Esophagus mucosa (tissue), 1 donor: ENCODE measurements around the gene DCAF7. TPM values are rescaled to one million over a fixed set of nuclear protein-coding genes. Genes with fewer than 3 reads are reported as not detected.

Experiments
- ATAC-seq: fragments of 200-7000 bp; cut with Tn5 transposase; one replicate; pipeline ENCODE4 v1.9.1; 2020
- total RNA-seq: library from RNA; stranded (reverse); gene quantifications from one replicate; pipeline ENCODE4 v1.2.4, GENCODE V29; 2023
- donor health status: DM: yes; HTN: yes; CAD: no.

Gene DCAF7
- total RNA-seq, 1 donor from 2014 or later: 38.4 TPM

DNA sequence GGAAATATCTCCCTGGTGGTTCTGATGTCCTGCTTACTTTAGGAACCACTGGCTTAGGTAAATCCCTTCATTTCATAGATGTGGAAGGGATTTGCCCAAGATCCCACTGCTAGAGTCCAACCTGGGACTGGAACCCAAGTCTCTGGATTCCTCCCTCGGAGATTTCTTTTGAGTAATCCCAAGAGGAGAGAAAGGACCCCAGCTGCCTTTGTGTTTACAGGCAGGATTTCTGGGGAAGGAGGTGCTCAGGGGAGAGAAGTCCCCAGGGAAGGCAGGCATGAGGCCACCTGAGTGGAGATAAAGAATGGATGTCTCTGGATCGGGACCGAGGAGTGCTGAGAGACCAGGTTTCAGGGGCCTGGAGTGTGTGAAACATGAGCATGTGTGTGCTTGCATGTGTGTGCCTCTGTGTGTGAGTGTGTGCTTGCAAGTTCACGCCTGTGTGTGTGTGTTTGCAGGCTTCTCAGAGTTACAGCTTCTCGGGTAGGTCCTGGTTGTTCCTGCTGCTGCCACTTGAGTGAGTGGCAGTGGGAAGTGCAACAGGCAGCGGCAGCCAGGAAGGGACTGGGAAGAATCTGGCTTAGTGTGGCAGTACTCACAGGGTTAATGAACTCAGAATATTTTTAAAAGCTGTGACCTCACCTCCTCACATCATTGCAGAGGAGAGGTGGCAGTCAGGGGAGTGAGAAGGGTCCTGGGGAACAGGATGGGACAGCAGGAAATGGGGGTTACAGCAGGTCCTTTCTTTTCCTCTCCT is 24.9 kb upstream of the DCAF7 start:
- ATAC-seq: no peak

GRCh38 chr17:63526861-63527260 is 23.4 kb upstream of the DCAF7 start:
- no peak for ATAC-seq

- no peak for ATAC-seq
These were observed 22.1 kb upstream of the DCAF7 start for GRCh38 chr17:63528183-63528582.

DNA sequence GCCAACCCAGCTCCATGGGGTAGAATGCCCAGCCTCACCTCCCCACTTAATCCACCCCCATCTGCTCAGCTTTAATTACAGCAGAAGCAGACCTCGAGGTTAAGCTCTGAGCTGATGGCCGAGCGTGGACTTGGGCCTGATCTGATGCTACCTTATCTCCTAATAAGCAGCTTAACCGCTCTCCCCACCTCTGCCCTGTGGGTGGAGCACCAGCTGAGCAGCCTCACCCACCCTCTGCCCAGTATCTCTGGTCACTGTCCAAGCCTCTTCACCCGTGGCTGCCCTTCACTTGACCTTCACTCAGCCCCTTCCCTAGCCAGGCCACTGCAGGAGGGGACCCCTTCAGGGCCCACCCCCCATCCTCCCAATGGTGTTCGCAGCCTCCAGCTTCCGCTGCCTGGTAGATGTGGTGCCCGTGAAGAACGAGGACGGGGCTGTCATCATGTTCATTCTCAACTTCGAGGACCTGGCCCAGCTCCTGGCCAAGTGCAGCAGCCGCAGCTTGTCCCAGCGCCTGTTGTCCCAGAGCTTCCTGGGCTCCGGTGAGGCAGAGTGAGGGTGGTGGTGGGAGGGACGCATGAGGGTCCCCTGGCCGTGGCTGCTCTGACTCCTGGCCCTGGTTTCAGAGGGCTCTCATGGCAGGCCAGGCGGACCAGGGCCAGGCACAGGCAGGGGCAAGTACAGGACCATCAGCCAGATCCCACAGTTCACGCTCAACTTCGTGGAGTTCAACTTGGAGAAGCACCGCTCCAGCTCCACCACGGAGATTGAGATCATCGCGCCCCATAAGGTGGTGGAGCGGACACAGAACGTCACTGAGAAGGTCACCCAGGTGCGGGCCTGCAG is 20.3 kb upstream of the DCAF7 start:
- ATAC-seq: no peak

DNA sequence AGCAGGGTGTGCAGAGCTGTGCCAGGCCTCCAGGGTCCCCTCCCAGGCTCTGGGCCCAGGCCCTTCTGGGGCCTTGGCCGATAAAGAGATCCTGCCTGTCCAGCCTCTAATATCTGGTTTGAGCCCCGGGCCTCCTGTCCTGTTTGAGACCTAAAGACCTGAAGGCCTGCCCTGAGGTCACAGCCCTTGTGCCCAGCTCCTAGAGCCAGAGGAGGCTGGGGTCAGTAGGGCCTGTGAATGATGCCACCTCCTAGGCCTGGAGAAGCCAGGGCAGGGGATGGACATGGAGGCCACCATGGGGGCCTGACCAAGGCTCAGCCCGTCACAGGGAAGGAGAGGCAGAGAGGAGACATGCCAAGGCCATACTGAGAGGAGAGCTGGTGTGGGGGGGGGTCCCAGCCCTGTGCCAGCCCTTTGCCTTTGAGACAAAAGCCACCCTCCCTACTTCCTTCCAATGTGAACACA is 19.7 kb upstream of the DCAF7 start:
- no peak for ATAC-seq

GRCh38 chr17:63531022-63531965 is 19.0 kb upstream of the DCAF7 start:
- ATAC-seq: no peak

DNA sequence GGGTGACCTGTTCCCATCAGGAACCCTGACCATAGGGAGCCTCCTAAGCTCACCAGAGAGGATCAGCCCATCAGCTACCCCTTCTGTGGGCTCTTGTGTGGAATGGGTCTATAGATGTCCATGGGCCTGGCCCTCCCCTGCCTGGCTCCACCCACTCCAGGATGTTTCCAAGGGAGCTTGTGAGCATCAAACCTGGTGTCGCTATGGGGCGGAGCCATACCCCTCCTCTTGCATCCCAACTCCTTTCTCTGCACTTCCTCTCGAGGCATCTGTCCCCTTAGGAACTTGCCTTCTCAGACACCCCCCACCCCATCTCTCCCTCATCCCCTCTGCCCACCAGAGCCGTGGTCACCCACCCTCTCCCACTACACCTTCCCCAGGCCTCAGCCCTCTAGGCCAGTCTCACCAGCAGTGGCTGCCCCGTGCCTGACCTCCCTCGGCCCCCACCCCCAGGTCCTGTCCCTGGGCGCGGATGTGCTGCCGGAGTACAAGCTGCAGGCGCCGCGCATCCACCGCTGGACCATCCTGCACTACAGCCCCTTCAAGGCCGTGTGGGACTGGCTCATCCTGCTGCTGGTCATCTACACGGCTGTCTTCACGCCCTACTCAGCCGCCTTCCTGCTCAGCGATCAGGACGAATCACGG is 16.7 kb upstream of the DCAF7 start:
- ATAC-seq: no peak

DNA sequence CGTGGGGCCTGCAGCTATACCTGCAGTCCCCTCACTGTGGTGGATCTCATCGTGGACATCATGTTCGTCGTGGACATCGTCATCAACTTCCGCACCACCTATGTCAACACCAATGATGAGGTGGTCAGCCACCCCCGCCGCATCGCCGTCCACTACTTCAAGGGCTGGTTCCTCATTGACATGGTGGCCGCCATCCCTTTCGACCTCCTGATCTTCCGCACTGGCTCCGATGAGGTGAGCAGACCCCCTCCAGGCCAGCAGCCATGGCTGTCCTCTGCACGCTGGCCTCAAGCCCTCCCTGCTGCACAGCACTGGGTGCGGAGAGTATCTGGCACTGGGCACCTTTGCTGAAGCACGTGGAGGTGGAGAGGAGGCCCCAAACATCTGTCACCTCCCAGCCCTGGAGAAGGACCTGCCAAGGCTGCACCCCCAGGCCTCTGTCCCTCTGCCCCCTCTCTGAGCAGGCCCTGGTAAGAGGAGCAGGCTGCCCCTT is 16.2 kb upstream of the DCAF7 start:
- no peak for ATAC-seq

DNA sequence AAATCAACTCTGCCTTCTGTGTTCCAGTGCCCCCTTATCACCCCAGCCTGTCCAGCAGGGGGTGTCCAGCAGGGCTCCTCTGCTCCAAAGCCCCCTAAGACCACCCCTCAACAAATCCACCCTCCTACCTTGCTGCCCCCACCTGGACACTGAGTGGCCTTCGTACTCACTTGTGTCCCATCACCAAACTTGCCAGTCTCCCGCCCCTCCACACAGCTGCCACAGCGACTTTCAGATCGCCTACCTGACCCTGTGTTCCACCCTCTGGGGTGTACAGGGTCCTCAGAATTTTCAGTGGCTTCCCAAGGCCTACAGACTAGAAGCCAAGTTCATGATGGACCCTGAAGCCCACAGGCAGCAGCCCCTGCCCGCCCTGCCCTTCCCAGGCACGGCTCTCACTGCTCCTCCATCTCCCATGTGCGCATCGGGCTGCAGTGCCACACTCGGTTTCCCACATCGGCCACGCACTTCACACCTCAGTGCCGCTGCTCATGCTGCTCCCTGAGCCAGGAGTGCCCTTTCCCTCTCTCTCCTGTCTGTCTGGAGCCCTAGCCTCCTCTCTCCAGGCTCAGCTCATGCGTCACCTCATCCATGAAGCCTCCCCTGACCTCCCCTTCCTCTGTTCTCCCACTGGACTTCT is 15.3 kb upstream of the DCAF7 start:
- no peak for ATAC-seq

DNA sequence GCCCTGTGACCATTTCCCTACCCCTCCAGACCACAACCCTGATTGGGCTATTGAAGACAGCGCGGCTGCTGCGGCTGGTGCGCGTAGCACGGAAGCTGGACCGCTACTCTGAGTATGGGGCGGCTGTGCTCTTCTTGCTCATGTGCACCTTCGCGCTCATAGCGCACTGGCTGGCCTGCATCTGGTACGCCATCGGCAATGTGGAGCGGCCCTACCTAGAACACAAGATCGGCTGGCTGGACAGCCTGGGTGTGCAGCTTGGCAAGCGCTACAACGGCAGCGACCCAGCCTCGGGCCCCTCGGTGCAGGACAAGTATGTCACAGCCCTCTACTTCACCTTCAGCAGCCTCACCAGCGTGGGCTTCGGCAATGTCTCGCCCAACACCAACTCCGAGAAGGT is 14.6 kb upstream of the DCAF7 start:
- ATAC-seq: no peak

GRCh38 chr17:63537001-63537400 is 13.3 kb upstream of the DCAF7 start:
- no peak for ATAC-seq

DNA sequence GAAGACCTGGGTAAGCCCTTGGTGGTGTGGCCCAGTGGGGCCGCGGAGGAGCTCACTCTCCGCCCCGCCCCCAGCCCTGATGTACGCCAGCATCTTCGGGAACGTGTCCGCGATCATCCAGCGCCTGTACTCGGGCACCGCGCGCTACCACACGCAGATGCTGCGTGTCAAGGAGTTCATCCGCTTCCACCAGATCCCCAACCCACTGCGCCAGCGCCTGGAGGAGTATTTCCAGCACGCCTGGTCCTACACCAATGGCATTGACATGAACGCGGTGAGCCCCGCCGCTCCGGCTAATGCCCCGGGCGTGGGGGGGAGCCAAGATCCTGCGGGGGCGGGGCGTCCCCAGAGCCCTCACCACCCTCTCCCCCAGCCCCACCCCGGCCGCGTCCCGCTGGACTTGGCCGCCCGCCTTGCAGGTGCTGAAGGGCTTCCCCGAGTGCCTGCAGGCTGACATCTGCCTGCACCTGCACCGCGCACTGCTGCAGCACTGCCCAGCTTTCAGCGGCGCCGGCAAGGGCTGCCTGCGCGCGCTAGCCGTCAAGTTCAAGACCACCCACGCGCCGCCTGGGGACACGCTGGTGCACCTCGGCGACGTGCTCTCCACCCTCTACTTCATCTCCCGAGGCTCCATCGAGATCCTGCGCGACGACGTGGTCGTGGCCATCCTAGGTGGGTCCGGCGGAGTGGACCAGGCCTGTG is 12.1 kb upstream of the DCAF7 start:
- ATAC-seq: peak; percentile 20

DNA sequence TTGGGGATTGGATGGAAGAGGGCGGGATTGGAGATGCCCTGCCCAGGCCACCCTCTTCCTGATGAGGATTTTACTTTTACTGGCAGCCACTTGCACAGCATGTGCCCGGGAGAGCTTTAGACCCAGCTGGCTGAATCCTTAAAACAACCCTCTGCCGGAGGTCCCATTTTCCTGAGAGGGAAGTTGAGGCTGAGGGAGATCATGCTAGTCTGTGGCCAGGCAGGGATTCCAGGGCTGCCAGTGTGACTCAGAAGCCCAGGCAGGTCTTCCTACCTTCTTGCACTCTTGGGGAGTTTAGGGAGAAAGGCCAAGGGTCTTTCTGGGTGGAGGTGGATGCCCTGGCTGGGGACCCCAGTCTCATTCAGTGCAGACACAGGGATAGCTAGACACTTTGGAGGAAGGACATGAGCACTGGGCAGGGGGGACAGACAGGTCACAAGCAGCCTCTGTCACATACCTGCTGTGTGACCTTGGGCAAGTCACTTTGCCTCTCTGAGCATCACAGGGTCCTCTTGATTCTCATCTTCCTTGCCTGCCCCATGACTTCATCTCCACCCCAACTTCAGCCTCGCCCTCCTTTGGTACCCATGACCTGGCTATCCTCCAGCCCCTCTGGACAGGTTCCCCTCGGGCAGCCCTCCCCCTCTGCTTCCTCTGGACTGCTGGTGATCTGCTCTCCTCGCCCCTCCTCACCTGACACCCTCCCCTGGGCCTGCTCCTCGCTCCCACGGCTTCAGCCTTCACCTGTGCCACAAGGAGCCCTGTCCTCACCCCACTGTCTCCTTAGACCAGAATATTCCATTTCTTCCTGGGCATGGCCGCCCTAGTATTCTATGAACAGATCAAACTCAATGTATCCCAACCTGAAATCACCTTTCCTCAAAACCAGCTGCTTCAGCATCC is 11.3 kb upstream of the DCAF7 start:
- no peak for ATAC-seq

DNA sequence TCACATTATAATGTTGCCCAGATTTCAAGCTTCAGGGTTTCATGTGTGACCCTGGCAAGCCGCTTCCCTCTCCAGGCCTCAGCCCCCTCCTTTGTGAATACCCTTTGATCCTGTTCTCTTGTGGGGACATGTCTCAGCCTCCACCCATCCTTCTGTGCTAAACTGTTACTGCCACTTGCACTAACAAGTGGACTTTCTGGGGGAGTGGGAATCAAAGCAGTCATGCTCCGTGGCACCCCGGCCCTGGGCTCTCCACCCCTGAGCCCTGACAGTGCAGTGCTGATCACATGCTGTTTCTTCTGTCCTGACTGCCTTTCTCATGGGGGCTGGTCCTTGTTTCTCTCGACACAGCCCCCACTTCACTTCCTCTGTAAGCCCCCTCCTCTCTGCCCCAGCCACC is 9.7 kb upstream of the DCAF7 start:
- no peak for ATAC-seq

DNA sequence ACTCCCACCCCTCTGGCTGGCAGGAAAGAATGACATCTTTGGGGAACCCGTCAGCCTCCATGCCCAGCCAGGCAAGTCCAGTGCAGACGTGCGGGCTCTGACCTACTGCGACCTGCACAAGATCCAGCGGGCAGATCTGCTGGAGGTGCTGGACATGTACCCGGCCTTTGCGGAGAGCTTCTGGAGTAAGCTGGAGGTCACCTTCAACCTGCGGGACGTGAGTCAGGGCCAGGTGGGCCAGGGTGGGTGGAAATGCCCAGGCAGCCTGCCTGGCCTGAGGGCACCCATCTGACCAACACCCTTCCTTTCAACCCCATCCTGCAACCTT is 8.1 kb upstream of the DCAF7 start:
- no peak for ATAC-seq

DNA sequence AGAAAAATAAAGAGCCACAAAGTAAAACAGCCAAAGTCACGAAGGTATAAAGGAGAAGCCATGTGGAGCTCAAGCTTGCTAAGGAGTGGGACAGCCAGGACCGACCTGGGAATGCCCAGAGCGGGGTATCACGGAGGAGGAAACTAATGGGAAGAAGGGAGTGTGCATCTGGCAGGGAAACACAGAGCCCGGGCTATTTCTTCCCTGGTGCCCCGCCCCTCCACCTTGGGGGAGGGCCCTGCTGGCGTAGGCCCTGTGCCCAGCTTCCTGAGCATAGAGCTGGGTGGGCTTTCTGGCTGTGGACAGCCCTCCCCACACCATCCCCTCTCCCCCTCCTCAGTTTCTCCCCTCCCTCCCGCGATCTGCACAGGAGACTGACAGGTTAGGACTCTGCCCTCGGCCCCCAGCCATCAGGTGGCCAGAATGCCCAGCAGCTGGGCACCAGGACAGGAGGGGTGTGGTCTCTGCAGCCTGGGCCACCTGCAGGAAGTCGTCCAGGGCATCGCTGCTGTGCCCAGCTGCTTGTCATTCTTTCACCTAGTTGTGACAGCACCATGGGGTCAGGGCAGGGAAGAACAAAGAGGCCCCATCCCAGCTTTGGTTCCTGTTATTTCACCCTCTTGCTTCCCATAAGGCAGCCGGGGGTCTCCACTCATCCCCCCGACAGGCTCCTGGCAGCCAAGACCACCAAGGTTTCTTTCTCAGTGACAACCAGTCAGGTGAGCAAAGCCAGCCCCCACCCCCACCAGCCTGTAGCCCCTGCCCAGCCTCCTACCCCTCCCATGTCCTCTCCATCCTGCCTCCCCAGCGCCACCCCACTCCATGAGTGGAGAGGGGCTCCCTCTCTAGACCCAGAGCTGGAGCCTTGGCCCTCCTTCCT is 7.1 kb upstream of the DCAF7 start:
- ATAC-seq: no peak

DNA sequence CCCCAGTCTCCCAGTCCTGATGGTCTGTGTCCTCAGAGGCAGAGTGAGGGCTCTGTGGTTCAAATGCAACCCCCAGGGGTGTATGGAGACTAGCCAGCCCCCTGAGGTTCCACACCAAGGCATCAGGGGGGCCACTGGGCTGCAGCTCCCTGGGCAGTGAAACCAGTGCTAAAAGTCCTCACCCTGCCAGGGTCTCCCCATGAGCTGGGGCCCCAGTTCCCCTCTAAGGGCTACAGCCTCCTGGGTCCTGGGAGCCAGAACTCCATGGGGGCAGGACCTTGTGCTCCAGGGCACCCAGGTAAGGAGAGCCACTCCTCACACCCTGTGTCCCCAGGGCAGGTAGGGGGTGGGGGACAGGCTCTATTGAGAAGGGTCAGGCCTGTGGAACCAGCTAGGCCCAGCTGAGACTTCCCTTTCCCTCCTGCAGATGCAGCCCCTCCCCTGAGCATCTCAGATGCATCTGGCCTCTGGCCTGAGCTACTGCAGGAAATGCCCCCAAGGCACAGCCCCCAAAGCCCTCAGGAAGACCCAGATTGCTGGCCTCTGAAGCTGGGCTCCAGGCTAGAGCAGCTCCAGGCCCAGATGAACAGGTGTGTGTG is 6.4 kb upstream of the DCAF7 start:
- no peak for ATAC-seq
